ENCODE measurements around the gene TUBA4B. TPM values are rescaled to one million over a fixed set of nuclear protein-coding genes. Genes with fewer than 3 reads are reported as not detected.

The TUBA4B gene
- total RNA-seq, 1 donor from 2014 or later, result not detected

DNA sequence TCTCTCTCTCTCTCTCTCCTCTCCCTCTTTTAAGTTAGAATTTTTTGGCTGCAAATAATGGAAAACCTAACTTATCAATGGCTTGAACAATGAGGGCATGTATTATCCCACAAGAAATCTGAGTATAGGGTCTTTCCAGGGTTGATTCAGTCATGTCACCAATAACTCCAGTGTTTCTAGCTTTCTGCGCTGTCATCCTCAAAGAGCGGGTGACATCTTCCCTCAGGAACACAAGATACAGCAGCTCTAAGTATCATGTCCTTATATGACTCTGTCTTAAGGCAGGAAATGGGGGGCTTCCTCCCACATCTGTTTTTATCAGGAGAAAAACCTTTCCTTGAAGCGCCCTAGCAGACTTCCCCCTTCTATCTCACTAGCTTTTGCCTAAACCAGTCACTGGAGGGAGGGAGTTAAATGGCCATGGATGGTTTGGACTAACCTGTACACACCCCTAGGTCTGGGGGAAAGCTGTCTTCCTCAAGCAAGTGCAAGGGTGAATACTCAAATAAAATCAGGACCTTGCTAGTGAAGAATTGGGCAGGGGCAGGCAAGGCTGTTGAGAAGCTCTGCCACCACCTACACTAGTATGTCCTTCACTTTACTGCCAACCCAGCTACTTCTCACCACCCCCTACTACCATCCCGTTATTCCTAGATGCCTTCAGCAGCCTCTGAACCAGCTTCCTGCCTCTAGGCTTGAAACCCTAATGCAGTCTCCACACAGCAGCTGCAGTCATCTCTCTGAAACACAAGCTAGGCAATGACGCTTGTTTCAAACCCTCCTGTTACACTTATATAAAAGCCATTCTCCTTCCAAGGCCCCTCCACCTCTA is 8.2 kb downstream of the TUBA4B start:
- Histone ChIP-seq H3K36me3 (no peaks in the 10 kb centered on the region), H3K4me1 (no peaks in the 10 kb centered on the region), H3K9me3 (replicated peaks) (no peaks in the 10 kb centered on the region), H3K27ac (replicated peaks) (no peak overlapping the region), H3K4me3 (no peak overlapping the region), H3K27me3 (ENCODE audit: low read depth) (peaks cover 58% of the 10 kb centered on the region)
- intact Hi-C loops (cut with micrococcal nuclease), result no loop called here
- TF ChIP-seq, protein P1, sequence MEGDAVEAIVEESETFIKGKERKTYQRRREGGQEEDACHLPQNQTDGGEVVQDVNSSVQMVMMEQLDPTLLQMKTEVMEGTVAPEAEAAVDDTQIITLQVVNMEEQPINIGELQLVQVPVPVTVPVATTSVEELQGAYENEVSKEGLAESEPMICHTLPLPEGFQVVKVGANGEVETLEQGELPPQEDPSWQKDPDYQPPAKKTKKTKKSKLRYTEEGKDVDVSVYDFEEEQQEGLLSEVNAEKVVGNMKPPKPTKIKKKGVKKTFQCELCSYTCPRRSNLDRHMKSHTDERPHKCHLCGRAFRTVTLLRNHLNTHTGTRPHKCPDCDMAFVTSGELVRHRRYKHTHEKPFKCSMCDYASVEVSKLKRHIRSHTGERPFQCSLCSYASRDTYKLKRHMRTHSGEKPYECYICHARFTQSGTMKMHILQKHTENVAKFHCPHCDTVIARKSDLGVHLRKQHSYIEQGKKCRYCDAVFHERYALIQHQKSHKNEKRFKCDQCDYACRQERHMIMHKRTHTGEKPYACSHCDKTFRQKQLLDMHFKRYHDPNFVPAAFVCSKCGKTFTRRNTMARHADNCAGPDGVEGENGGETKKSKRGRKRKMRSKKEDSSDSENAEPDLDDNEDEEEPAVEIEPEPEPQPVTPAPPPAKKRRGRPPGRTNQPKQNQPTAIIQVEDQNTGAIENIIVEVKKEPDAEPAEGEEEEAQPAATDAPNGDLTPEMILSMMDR (IDR thresholded peaks at IDR 0.05; ENCODE audit: borderline replicate concordance), result no peak
- DNase-seq, result no peak

DNA sequence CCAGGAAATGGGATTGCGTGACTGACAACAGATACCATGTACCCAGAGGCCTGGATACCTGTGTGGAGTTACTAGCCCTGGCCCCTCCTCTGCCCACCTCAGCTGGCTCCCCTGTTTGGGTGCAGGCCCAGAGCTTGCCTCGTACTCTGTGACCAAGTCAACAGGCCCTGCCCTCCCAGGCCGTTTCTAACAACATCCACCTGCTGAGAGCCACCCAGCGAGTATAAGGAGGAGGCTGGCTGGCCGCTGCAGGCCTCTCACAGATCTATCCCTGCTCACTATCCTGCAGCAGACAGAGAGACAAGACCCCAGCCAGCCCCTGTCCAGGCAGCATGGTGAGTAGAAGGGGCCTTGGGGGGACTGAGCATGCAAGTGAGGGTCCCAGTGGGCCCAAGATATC is 13.2 kb downstream of the TUBA4B start:
- Histone ChIP-seq H3K36me3 (no peaks in the 10 kb centered on the region), H3K4me1 (peaks cover 11% of the 10 kb centered on the region), H3K4me3 (no peak overlapping the region), H3K27ac (replicated peaks) (no peak overlapping the region), H3K9me3 (replicated peaks) (no peaks in the 10 kb centered on the region), H3K27me3 (ENCODE audit: low read depth) (peaks cover 15% of the 10 kb centered on the region)
- TF ChIP-seq, protein P1 (IDR thresholded peaks at IDR 0.05; ENCODE audit: borderline replicate concordance), result no peak
- intact Hi-C loops (cut with micrococcal nuclease), result no loop called here
- DNase-seq, result no peak

DNA sequence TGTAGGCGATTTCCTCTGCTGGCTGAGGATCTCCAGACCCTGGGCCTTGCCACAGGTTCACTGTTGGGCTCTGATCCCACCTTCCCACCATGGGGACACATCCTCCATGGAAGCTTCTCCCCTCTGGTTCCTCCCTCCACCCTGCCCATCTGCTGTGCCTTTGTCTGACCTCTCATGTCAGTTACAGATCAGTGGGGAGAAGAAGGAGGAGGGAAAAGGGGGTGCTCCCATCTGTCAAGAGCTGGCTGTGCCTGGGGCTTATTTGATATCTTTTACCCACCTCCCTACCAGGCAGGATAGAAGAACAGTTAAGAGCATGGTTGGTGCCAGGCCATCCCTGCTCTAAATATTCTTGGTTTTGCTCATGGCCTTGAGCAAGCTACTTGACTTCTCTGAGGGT is 13.8 kb downstream of the TUBA4B start:
- no peak overlapping the region for H3K4me3 ChIP-seq

DNA sequence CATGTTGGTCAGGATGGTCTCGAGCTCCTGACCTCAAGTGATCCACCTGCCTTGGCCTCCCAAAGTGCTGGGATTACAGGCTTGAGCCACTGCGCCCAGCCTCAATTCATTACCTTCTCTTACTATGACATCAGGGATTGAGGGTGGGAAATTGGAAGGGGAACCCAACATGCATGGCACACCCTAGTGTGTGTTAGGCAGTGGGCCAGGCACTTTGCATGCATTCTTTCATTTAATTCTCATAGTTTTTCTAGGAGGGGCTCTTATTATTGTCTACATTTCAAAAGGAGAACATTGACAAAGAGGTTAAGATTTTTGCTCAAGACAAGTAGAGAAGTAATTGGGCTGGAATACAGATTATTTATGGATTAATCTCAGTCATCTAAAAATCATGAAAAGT is 15.3 kb downstream of the TUBA4B start:
- Histone ChIP-seq H3K27ac (replicated peaks) (no peak overlapping the region), H3K9me3 (replicated peaks) (no peaks in the 10 kb centered on the region), H3K27me3 (ENCODE audit: low read depth) (no peaks in the 10 kb centered on the region), H3K36me3 (no peaks in the 10 kb centered on the region), H3K4me1 (peaks cover 11% of the 10 kb centered on the region), H3K4me3 (no peak overlapping the region)
- TF ChIP-seq, protein P1 (IDR thresholded peaks at IDR 0.05; ENCODE audit: borderline replicate concordance), result no peak
- no peak for DNase-seq
- intact Hi-C loops (cut with micrococcal nuclease), result no loop called here

More for the DNA sequence above, 13.8 kb downstream of the TUBA4B start:
- Histone ChIP-seq H3K4me1 (peaks cover 11% of the 10 kb centered on the region), H3K27me3 (ENCODE audit: low read depth) (peaks cover 10% of the 10 kb centered on the region), H3K9me3 (replicated peaks) (no peaks in the 10 kb centered on the region), H3K27ac (replicated peaks) (no peak overlapping the region), H3K36me3 (no peaks in the 10 kb centered on the region)
- no peak for DNase-seq
- intact Hi-C loops (cut with micrococcal nuclease), result no loop called here
- TF ChIP-seq, protein P1 (IDR thresholded peaks at IDR 0.05; ENCODE audit: borderline replicate concordance), result no peak

DNA sequence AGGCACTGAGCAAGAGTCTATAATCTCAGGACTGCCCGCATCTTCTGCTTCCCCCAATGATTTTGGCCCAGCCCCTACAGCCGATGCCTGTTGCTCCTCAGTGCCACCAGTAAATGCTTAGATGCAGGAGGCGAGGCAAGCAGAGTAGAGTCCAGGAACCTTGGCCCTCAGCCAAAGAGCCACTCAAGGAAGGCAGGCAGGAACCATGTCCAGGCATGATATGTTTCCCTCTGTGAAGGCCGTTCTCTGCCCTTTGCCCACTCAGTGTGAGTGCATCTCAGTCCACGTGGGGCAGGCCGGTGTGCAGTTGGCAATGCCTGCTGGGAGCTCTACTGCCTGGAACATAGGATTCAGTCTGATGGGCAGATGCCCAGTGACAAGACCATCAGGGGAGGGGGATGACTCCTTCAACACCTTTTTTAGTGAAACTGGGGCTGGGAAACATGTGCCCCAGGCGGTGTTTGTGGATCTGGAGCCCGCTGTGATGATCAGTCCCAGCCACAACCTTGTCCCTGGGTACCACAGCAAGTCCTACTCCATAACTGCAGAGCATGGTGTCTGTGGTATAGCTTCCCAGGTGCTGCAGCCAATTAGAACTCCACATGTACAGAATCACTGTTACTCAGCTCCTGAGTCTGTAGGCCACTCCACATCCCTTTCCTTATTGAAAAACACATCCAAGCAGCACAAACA is 16.5 kb downstream of the TUBA4B start:
- H3K4me3 ChIP-seq, result no peak overlapping the region
- intact Hi-C loops (cut with micrococcal nuclease), result no loop called here
- H3K9me3 ChIP-seq (replicated peaks), result no peaks in the 10 kb centered on the region
- H3K27me3 ChIP-seq (ENCODE audit: low read depth), result no peaks in the 10 kb centered on the region
- TF ChIP-seq, protein P1 (IDR thresholded peaks at IDR 0.05; ENCODE audit: borderline replicate concordance), result no peak
- H3K36me3 ChIP-seq, result no peaks in the 10 kb centered on the region
- peaks cover 19% of the 10 kb centered on the region for H3K4me1 ChIP-seq
- no peak for DNase-seq
- H3K27ac ChIP-seq (replicated peaks), result peak overlapping the region; percentile 25
